ENCODE measurements around the gene ZNF747. TPM values are rescaled to one million over a fixed set of nuclear protein-coding genes. Genes with fewer than 3 reads are reported as not detected.

Gene ZNF747
- total and polyA plus RNA-seq, 10 of the 15 experiments (the other 5 are each of a cell fraction or from before 2014, with no cell fraction given) = 1.0 to 13.0 (median 7.2) TPM

GRCh38 chr16:30503403-30504296 lies 31.0 kb downstream of the ZNF747 start:
- Histone ChIP-seq H3K36me3 (ENCODE audit: control insufficient read depth in 2 of 2, insufficient read depth in 2 of 2, low read length in 1 of 2) (peaks cover 7 to 27% of the 10 kb centered on the region in 2 experiments), H3K9ac (ENCODE audit: control insufficient read depth, insufficient read depth, low read length) (no peak overlapping the region), H3K79me2 (ENCODE audit: control insufficient read depth, insufficient read depth, low read length) (no peaks in the 10 kb centered on the region), H2AFZ (ENCODE audit: control insufficient read depth, low read depth, low read length) (no peak overlapping the region), H4K20me1 (ENCODE audit: control insufficient read depth, insufficient read depth) (no peaks in the 10 kb centered on the region), H3K4me1 (ENCODE audit: control insufficient read depth, insufficient read depth, low read length) (no peaks in the 10 kb centered on the region), H3K9me3 (replicated peaks; ENCODE audit: control insufficient read depth, insufficient read depth, low read length) (no peaks in the 10 kb centered on the region), H3K27ac (ENCODE audit: control insufficient read depth, insufficient read depth) (no peak overlapping the region), H3K27me3 (replicated peaks in 1 of 2; ENCODE audit: control insufficient read depth in 2 of 2, insufficient read depth in 2 of 2, low read length in 1 of 2) (no peaks in the 10 kb centered on the region), H3K4me3 (no peak overlapping the region), H3K4me2 (ENCODE audit: control insufficient read depth, insufficient read depth) (no peak overlapping the region)
- FAIRE-seq (no peak), ATAC-seq (no peak), DNase-seq (ENCODE audit: low read depth, low spot score) (no peak)
- POLR2A ChIA-PET = no interaction called here
- CTCF ChIA-PET = interaction anchor here (1.0 kb wide), 1 partner anchor 23 kb away, joined by 3 read pairs; no protein-coding TSS in a partner anchor
- BruUV-seq (replicated peaks) = no TSS peak
- RAD21 ChIA-PET (ENCODE audit: unreplicated experiment) = interaction anchor here (0.6 kb wide), 1 partner anchor 259 kb away, joined by 3 read pairs; no protein-coding TSS in a partner anchor
- SMC1A ChIA-PET (ENCODE audit: uncharacterized antibody, unreplicated experiment) = interaction anchor here (1.3 kb wide), 1 partner anchor 125 kb away, joined by 3 read pairs; no protein-coding TSS in a partner anchor
- TF ChIP-seq STAT1 (conservative IDR thresholded peaks at IDR 0.05) = no peak
- no peak for TF ChIP-seq KLF5 (IDR thresholded peaks at IDR 0.05; ENCODE audit: partially characterized antibody)
- no peak for TF ChIP-seq SKIL (IDR thresholded peaks at IDR 0.05; ENCODE audit: low read depth, poor library complexity, severe bottlenecking)
- no peak for TF ChIP-seq MYC (IDR thresholded peaks at IDR 0.05; ENCODE audit: insufficient read depth, insufficient read length, insufficient replicate concordance, low read length, severe bottlenecking)
- TF ChIP-seq SRF (IDR thresholded peaks at IDR 0.05; ENCODE audit: low read depth in 2 of 2, low read length in 2 of 2) = no peak
- no peak for TF ChIP-seq ESRRA (IDR thresholded peaks at IDR 0.05; ENCODE audit: low read length)
- no peak for TF ChIP-seq EGR1 (IDR thresholded peaks at IDR 0.05; ENCODE audit: borderline replicate concordance in 1 of 2, low read depth in 2 of 2, low read length in 2 of 2)
- TF ChIP-seq KAT2A (conservative IDR thresholded peaks at IDR 0.05; ENCODE audit: control insufficient read depth, low read depth, low read length) = no peak
- no peak for TF ChIP-seq CREB1 (IDR thresholded peaks at IDR 0.05; ENCODE audit: low read depth)
- no peak for TF ChIP-seq ZNF384 (IDR thresholded peaks at IDR 0.05; ENCODE audit: borderline replicate concordance, low read depth, low read length)
- TF ChIP-seq YBX1 (IDR thresholded peaks at IDR 0.05) = no peak
- WGBS (ENCODE audit: insufficient coverage, insufficient replicate concordance, low lambda C conversion rate, missing lambda C conversion rate) = 83% methylated on average over 6 of the region's 6 CpGs
- intact Hi-C loops (cut with micrococcal nuclease; ENCODE audit: unreplicated experiment) = no loop called here
- in situ Hi-C loops (cut with MboI) = no loop called here
